Non-pigmented ciliary epithelial cell (primary cell): Measurements from ENCODE around the gene PRPF18.

Source experiments
- DNase-seq: peaks from one replicate; pipeline ENCODE4 v3.0.0-alpha.2; 2010; ENCODE audit warnings: low read depth

PRPF18 gene

GRCh38 chr10:13637894-13638293 lies 51.1 kb downstream of the PRPF18 start:
- DNase-seq = no peak

GRCh38 chr10:13642293-13642692 lies 55.5 kb downstream of the PRPF18 start:
- DNase-seq = no peak

GRCh38 chr10:13643016-13643415 lies 56.3 kb downstream of the PRPF18 start:
- no peak for DNase-seq

DNA sequence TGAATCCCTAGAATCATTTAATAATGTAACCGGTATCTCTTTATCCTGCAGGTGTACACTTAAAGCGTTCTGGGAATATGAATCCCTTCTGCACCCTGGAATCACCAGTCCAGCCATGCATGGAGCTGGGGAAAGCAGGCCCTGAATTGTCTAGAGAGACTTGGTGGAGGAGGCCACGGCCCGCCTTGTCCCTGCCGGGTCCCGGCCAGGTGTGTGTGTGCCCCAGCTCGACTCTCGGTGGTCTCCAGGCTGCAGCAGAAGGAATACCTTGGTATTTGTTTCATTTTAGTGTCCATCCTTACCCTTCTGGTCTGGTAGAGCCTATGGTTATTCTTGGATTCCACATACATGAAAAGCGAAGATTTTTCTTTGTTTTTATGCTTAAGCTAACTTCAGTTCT lies 58.1 kb downstream of the PRPF18 start:
- DNase-seq = no peak

DNA sequence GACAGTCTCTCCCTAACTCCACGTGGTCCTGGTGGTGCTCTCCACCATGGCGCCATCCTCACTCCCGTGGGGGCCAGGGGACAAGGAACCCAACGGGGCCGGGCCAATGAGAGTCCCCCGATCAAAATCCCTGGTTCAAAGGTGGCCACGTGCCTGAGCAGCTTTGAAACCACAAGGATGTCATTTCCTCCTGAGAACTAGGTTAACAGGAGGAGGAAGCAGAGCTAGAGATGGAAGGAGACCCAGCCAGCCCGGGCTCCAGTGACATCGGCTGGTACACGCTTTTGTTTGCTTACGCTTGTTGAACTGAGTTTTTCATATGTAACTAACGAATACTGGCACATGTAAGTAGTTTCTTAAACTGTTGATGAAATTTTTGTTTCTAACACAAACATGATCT lies 61.7 kb downstream of the PRPF18 start:
- no peak for DNase-seq

GRCh38 chr10:13649844-13650520 lies 63.2 kb downstream of the PRPF18 start:
- no peak for DNase-seq

- no peak for DNase-seq
Measured at GRCh38 chr10:13650961-13651360, 64.2 kb downstream of the PRPF18 start.

- DNase-seq = no peak
Measured at GRCh38 chr10:13651969-13652720, 65.4 kb downstream of the PRPF18 start.

DNA sequence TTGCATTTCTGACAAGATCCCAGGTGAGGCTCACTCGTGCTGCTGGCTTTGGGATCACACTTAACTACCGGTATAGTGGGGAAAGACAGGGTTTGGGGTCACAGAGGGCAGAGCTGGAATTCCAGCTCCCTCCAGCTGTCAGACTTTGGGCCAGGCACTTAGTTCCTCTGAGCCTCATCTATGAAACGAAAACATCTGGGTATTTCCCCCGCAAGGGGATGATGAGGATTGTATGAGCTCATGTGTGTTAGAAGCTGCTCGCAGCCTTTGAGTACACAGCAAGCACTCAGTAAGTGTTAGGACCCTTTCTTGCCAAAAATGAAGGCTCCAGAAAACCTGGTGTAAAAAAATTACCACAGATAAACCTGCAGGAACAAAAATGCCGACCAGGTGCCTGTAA lies 66.1 kb downstream of the PRPF18 start:
- no peak for DNase-seq

GRCh38 chr10:13654118-13654830 lies 67.5 kb downstream of the PRPF18 start:
- DNase-seq = no peak

GRCh38 chr10:13654846-13655245 lies 68.1 kb downstream of the PRPF18 start:
- no peak for DNase-seq

DNA sequence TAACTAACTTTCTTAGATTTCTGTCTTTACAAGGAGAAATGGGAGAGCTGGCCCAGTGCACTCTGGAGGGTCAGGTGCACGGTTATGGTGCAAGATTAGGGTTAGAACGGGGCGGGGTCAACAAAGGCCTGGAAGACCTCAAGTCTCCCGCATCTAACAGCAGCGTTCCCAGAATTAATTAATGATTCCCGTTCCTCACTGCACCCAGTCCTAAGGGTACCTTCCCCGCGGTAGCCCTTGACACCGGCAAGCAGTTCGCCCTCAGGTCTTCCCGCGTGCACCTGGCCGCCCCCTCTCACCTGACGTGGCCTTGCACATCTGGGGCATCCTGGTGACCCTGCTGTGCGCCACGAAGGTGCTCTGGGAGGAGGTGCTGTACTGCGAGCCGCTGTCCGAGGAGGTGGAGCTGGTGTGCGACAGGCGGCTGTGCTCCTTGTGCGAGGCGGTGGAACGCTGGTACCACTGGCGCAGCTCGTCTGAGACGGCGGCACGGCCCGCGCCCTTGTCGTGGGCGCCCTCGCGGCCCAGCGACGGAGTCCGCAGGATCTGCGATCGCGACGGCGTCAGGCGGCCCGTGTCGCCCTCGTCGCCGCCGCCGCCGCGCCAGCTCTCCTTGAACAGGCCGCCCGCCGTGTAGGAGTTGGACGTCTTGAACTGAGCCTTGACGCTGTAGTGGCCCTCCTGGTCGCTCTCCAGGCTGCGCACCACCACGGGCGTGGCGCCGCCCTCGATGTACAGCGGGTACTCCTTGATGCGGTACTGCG lies 69.8 kb downstream of the PRPF18 start:
- no peak for DNase-seq

DNA sequence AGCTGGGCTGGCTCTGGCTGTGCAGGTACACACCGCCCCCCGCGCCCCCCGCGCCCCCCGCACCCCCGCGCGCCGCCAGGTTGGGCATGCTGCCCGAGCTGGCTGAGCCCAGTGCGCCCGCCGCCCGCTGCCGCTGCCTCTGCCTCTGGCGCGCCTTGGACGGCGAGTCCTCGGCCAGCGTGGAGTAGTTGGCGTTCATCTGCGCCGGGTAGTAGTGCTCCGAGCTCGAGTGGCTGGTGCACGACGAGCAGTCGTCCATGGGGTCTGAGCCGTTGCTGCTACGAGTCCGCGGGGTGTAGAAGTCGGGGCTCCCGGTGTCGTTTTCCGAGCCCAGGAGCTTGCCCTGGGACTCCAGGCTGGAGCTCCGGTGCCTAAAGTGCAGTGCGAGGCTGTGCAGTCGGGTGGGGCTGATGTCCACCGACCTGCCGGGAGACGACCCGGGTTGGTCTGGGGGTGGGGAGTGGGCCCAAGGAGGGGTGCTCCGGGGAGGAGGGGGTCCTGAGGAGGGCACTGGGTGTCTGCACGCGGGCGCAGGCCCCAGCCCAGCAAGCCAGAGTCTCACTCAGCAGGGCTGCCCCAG lies 70.4 kb downstream of the PRPF18 start:
- DNase-seq = no peak

DNA sequence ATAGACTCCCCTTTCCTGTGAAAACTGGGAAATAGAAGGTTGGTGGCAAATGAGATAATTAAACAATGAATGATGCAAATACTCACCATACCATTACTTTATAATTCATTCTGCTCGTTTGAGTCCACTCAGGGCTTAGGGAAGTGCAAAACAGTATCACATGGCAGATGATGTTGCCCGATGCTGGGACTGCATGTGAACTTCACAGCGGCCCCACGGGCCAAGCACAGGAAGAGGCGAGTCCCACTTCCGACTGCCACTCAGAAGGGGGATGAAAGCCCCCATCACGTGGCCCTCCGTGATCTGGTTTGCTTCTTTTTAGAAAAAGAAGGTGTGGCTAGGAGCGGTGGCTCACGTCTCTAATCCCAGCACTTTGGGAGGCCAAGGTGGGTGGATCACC lies 71.5 kb downstream of the PRPF18 start:
- DNase-seq = no peak

- DNase-seq = no peak
Measured at GRCh38 chr10:13658871-13659685, 72.3 kb downstream of the PRPF18 start.

DNA sequence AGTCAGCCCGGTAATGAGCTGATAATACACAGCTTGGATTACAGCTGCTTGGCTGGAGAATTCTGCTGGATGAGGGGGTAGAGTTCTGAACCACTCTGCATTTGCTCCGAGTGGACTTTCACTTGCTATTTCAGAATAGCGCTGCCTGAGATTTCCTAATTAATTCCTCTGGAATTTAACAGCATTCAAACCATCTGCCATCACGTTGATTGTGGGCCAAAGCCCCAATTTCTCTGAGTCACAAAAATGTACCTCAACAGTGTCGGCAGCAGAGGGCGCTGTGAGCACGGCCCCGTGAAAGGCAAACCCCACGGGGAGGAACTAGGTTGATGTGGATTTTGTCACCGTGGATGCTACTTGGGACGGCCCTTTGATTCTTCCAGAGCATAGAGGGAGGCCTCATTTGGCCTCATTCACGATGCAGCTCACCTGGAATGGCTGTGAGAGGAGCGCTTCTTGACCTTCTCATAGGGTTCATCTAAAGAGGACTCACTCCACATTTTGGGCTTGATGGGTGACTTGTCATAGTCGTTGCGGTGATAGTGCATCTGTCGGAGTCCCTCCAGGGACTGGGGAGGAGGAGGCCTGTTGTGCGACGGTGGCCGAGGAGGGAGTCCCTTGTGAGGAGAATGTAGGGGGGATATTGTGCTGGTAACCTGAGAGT lies 73.3 kb downstream of the PRPF18 start:
- DNase-seq = no peak

- no peak for DNase-seq
Measured at GRCh38 chr10:13660551-13660920, 73.8 kb downstream of the PRPF18 start.

GRCh38 chr10:13661256-13661655 lies 74.5 kb downstream of the PRPF18 start:
- DNase-seq = no peak

DNA sequence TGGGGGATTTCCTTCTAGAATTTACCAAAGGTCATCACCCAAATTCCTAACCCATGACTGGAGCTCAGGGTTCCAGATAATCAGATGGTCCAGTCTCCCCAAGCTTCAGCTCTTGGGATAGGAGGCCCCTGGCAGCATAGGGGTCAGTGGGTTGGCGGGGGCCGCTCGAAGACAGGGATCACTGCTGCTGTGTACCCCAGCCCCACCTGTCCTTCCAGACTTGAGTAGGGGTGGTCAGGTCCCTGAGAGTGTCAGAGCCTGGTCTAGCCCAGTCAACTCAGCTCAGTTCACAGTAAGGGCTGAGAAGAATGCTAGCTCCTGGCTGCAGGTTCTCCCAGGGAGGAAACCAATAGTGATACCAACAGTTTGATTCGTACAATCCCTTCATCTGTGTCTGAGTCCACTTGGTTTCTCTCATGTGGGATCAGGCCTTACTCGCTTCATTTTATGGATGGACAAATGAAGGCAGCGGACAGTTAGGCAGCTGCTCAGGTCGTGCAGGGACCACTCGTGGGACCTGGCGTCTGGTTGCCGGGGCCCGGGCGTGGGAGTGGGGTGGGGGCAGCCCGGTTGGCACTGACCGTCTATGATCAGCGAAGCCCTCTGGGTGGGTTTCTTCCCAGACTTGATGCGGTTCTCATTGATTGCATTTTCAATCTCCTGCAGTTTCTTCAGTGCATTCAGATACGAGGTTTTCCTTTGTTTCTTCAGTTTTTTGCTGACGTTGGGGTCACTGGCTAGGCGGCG lies 78.9 kb downstream of the PRPF18 start:
- DNase-seq = no peak

DNA sequence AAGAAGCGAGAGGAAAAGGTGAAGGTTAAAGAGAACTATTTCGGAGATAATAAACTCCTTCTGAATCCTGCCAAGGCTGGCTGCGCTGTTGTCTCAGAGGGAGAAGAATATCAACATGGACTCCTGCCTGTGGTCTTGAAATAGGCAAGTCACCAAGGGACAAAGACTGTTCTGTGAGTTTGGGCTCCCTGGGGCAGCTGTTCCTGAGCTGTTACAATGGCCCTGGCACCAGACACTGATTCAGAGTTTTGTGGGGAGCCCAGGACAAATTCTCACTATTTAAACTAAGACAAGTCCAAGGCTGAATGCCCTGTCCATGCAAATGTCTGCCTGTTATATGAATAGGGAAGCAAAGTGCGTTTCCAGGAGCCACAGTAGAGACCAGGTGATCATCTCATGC lies 81.4 kb downstream of the PRPF18 start:
- DNase-seq = no peak
